Measurements from ENCODE around the gene CTNS.
"Not testable (repeated sequence)": the region's sequence is repeated elsewhere in the genome, so short reads cannot be mapped to it uniquely, and the experiment has no call there.

Gene CTNS

GRCh38 chr17:3681565-3681964, 45.0 kb downstream of the CTNS start:
- DNase-seq (ENCODE audit: insufficient read length, low spot score), result no peak
- FAIRE-seq, result no peak

- DNase-seq (ENCODE audit: insufficient read length, low spot score) (no peak), FAIRE-seq (no peak)
Measured at GRCh38 chr17:3682033-3682432, 45.5 kb downstream of the CTNS start.

GRCh38 chr17:3683054-3683511, 46.5 kb downstream of the CTNS start:
- FAIRE-seq (peak; percentile 75), DNase-seq (ENCODE audit: insufficient read length, low spot score) (peak; percentile 81)

DNA sequence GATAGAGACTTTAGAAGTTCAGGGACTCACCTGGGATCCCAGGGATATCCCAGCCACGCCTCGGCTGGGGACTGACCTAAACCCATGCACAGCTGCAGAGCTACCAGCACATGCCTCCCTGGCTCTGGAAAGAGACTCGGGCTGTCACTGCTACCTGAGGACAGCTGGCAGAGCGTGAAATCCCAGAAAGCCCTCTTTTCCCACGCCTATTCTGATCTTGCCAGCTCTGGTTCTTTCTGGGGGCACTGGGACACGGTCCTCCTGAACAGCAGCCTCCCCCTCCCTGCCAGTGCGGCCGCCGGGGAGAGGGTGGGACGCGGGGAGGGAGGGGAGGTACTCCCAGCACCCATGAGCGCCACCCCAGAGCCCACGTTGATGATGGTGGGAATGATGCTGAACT, 48.6 kb downstream of the CTNS start:
- FAIRE-seq (no peak), DNase-seq (ENCODE audit: insufficient read length, low spot score) (no peak)

DNA sequence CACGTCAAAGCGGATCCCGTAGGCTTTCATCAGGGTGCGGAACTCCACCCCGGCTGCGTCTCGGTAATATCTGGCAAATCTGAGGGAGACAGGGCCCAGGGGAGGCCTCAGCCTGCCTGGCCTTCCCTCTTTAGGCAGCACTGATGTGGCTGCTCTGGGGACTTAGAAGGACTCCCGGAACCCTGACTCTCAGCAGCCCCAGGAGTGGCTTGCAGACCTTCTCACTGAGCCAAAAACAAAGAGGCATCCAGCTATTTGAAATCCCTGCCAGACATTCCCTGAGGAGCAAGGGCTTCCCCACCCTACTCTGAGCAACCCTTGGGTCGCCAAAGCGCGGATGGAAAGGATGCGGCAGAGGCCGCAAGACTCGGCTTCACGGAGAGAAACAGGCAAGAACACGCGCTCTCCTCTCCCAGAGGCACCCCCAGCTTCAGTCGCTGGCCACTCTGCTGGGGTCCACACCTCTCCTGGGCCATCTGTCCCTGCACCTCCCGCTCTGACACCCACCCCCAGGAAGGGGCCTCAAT, 51.5 kb downstream of the CTNS start:
- DNase-seq (ENCODE audit: insufficient read length, low spot score), result no peak
- FAIRE-seq, result no peak

DNA sequence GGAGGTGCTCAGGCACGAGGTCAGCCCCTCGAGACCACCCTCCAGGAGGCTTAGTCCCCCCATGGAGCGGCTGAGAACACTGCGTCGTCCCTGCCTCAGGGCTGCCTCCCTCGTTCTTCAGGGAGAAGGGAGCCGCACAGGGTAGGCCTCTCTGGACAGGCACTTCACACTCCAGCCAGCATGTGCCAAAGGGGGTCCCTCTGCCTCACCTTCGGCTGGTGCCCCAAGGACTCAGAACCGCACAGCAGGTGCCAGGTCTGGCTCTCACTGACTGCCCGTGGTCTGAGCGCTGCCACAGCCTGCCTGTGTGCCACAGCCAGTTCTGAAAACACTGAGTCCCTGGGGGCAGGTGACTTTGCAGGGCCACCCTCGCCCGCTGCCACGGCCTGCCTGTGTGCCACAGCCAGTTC, 52.3 kb downstream of the CTNS start:
- FAIRE-seq, result no peak
- no peak for DNase-seq (ENCODE audit: insufficient read length, low spot score)

GRCh38 chr17:3689262-3690093, 52.9 kb downstream of the CTNS start:
- FAIRE-seq (peak; percentile 89), DNase-seq (ENCODE audit: insufficient read length, low spot score) (no peak)

GRCh38 chr17:3690094-3690715, 53.6 kb downstream of the CTNS start:
- DNase-seq (ENCODE audit: insufficient read length, low spot score) (no peak), FAIRE-seq (no peak)

DNA sequence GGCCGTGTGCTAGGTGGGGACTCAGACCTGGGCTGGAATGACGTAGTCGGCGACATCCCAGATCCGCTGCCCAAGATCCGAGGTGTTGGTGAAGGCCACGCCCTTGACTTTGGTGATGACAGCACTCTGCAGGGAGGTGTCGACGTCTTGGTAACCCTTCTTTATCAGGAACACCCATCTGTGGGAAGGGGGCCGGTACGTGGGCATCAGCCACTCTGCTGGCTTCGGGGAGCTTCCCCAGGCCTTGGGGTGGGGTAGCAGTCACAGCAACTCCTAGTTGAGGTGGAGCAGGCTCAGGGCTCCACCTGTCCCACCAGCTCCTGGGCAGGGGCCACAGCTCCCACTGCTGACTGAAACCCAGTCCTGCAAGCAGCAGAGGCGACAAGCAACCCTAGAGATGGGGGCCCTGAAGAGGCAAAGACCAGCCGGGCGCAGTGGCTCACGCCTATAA, 55.1 kb downstream of the CTNS start:
- FAIRE-seq (no peak), DNase-seq (ENCODE audit: insufficient read length, low spot score) (no peak)

DNA sequence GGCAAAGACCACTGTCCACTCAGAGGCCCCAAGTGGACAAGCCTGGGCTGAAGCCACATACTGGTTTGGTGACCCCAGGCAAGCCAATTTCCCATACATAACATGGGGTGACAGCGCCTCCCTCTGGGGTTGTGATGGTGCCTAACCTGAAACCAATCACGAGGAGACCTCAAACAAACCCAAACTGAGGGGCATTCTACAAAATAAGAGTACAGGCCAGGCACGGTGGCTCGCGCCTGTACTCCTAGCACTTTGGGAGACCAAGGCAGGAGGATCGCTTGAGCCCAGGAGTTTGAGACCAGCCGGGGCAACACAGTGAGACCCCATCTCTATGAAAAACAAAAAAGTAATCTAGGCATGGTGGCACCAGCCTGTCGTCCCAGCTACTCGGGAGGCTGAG, 55.8 kb downstream of the CTNS start:
- FAIRE-seq (no peak), DNase-seq (ENCODE audit: insufficient read length, low spot score) (no peak)

GRCh38 chr17:3693141-3693540, 56.6 kb downstream of the CTNS start:
- no peak for FAIRE-seq
- no peak for DNase-seq (ENCODE audit: insufficient read length, low spot score)

GRCh38 chr17:3693829-3694231, 57.3 kb downstream of the CTNS start:
- no peak for FAIRE-seq
- no peak for DNase-seq (ENCODE audit: insufficient read length, low spot score)

- FAIRE-seq (peak; percentile 28), DNase-seq (ENCODE audit: insufficient read length, low spot score) (no peak)
Measured at GRCh38 chr17:3695129-3695722, 58.7 kb downstream of the CTNS start.

DNA sequence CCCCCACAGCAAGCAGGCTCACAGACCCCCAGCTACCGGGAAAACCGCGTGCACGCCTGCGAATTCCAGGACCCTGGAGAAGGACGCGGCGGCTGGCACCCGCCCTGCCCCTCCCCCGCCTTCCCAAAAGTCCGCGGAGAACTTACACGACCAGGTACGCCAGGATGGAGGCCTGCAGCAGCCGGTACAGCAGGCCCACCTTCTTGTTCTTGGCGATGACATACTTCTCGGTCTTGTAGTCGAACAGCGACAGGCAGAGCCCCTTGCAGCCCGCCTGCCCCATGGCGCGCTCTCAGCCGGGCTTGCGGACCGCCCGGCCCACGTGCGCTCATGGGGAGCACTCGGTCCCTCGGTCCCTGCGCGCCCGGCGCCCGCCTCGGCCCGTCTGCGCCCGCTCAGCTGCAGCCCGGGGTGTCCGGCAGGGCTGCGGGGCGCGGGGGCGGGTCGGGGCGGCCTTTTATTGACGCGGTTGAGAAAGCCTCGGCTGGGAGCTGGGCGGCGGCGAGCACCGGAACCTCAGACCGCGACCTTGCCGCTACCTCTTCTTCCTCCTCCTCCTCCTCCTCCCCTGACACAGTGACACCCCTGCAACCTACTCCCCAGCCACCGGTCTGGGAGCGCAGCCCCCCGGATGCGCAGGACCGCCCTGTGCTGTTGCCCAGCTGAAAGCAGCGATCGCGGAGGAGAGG, 59.3 kb downstream of the CTNS start, which contains the start of gene P2RX5:
Gene P2RX5 (minus strand): TSS at position 433 of the 689 bp plus-strand sequence. CDS start 150 bp downstream, at position 283.
- DNase-seq (ENCODE audit: insufficient read length, low spot score), result no peak
- FAIRE-seq, result no peak

- FAIRE-seq (no peak), DNase-seq (ENCODE audit: insufficient read length, low spot score) (no peak)
Measured at GRCh38 chr17:3697103-3697476, 60.5 kb downstream of the CTNS start.

DNA sequence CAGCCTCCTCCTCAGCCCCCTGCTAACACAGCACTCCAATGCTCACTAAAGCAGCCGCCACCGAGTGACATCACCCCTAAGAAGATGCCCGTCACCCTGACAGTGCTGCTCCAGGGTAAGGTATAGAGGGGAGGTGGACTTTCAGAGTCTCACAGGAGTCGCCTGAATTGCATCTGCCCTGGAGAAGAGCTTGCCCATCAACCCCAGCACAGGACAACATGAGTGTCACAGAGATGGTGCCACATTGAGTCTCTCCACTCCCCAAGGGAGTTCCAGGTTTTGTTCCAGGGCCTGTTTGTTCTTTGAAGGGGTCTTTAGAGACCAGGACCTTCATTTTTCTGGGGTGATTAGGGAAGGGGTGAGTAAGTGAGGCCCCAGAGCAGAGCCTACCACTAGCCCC, 61.6 kb downstream of the CTNS start:
- FAIRE-seq, result no peak
- DNase-seq (ENCODE audit: insufficient read length, low spot score), result no peak

GRCh38 chr17:3699951-3700350, 63.4 kb downstream of the CTNS start:
- no peak for FAIRE-seq
- DNase-seq (ENCODE audit: insufficient read length, low spot score), result no peak

DNA sequence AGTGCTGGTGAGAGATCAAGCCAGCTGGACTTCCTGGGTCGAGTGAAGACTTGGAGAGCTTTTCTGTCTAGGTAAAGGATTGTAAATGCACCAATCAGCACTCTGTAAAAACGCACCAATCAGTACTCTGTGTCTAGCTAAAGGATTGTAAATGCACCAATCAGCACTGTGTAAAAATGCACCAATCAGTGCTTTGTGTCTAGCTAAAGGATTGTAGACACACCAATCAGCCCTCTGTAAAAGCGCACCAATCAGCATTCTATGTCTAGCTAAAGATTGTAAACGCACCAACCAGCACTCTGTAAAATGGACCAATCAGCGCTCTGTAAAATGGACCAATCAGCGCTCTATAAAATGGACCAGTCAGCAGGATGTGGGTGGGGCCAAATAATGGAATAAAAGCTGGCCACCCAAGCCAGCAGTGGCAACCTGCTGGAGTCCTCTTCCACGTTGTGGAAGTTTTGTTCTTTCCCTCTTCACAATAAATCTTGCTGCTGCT, 65.5 kb downstream of the CTNS start:
- DNase-seq (ENCODE audit: insufficient read length, low spot score); FAIRE-seq: not testable (repeated sequence)

DNA sequence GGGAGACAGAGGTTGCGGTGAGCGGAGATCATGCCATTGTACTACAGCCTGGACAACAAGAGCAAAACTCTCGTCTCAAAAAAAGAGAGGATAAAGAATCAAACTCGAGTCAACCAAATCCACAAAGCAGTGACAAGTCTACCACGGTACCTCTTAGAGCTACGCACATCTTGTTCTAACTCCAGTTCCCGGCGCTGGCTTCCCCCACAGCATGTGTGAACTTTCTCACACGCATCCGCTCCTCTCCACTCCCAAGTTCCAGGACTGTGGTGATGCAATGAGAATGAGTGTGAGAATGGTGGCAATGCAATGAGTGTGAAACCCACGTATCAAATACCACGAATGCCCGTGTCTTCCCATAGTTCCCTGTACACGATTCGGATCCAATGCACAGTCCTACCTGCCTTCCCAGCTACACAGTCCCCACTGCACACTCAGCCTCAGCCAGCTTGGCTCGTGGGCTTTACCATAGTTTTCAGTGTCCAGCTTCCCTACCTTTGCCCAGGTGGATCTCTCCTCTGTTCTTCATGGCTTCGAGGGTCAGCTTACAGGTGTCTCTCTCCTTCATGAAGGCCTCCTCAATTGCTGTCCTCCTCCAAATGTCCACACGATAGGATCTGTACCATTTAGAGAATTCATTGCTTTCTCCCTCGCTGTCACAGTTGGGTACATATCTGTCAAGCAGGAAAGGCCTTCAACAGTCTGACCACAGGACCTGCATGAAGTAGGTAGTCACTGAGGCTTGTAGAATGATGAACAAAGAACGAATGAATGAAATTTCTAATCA, 68.6 kb downstream of the CTNS start:
- FAIRE-seq, result no peak
- DNase-seq (ENCODE audit: insufficient read length, low spot score), result no peak

DNA sequence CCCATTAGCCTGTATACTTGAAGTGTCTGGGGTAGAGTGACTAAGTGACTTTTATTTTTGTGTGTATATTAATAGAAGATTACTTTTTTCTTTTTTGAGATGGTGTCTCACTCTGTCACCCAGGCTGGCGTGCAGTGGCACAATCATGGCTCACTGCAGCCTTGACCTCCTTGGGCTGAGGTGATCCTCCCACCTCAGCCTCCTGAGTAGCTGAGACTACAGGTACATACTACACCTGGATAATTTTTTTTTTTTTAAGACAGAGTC, 69.1 kb downstream of the CTNS start:
- not testable (repeated sequence) for FAIRE-seq; DNase-seq (ENCODE audit: insufficient read length, low spot score)

Measured in HTR-8/SVneo (cell line).